GM12878 (cell line): ENCODE data around the gene FAM83G. TPM values are rescaled to one million over a fixed set of nuclear protein-coding genes. Genes with fewer than 3 reads are reported as not detected.

Experiments used
- ATAC-seq: fragments of 200-7000 bp; cut with Tn5 transposase; 3 replicates; pipeline ENCODE4 v1.9.1; 2020; ENCODE audit warnings: mild to moderate bottlenecking, moderate library complexity
- BruUV-seq: library from RNA; stranded (reverse); fragments of 400-500 nt; replicated peaks from 2 replicates; lab custom pipeline; 2021; lab: Mats Ljungman, UMichigan
- CTCF ChIA-PET: fragments of 300-600 bp; sonication (Branson Sonifier 250); formaldehyde crosslinking; extraction: SDS; loops from one replicate; lab custom pipeline; 2021; ENCODE audit warnings: inconsistent platforms; lab: Yijun Ruan, JAX
- POLR2A ChIA-PET: fragments of 350-600 bp; formaldehyde crosslinking; extraction: SDS; loops from one replicate; lab custom pipeline; 2021; ENCODE audit warnings: inconsistent platforms; lab: Charles Lee
- RAD21 ChIA-PET: fragments of 300-600 bp; sonication (Branson Sonifier 250); formaldehyde crosslinking; loops from one replicate; lab custom pipeline; 2023; ENCODE audit warnings: antibody characterized with exemption; ENCODE audit not compliant: unreplicated experiment; lab: Charles Lee
- SMC1A ChIA-PET: fragments of 300-600 bp; sonication (Branson Sonifier 250); formaldehyde crosslinking; loops from one replicate; lab custom pipeline; 2023; ENCODE audit not compliant: unreplicated experiment, uncharacterized antibody; lab: Charles Lee
- DNase-seq: peaks from one replicate; pipeline ENCODE4 v3.0.0-alpha.2; 2011; ENCODE audit warnings: low read depth, low spot score
- FAIRE-seq: peaks from 3 replicates; lab custom pipeline; 2011; peaks lifted over from hg19 to GRCh38; lab: Jason Lieb, UNC
- H2AFZ ChIP-seq: 2 replicates; pipeline ENCODE4 v1.6.0; 2011; ENCODE audit warnings: low read depth, low read length, control low read depth; ENCODE audit not compliant: control insufficient read depth
- H3K27ac ChIP-seq: 2 replicates; pipeline ENCODE4 v1.5.1; 2011; ENCODE audit warnings: control low read depth; ENCODE audit not compliant: control insufficient read depth, insufficient read depth
- H3K27me3 ChIP-seq, 2 experiments: replicated peaks in 1 of 2; 2 replicates each; pipeline versions ENCODE4 v1.6.0 to v1.6.1; 2011; ENCODE audit warnings: low read length in 1 of 2; ENCODE audit not compliant: control insufficient read depth in 2 of 2, insufficient read depth in 2 of 2
- H3K36me3 ChIP-seq, 2 experiments: 2 replicates each; pipeline ENCODE4 v1.5.1; 2011; ENCODE audit warnings: low read length in 1 of 2; ENCODE audit not compliant: control insufficient read depth in 2 of 2, insufficient read depth in 2 of 2
- H3K4me1 ChIP-seq: 2 replicates; pipeline ENCODE4 v1.6.1; 2011; ENCODE audit warnings: mild to moderate bottlenecking, low read length, moderate library complexity, mixed read lengths; ENCODE audit not compliant: control insufficient read depth, insufficient read depth
- H3K4me2 ChIP-seq: 2 replicates; pipeline ENCODE4 v1.6.0; 2011; ENCODE audit warnings: control low read depth; ENCODE audit not compliant: control insufficient read depth, insufficient read depth
- H3K4me3 ChIP-seq: fragments of 200-600 bp; sonication (generic); 2 replicates; pipeline ENCODE4 v1.5.1; 2016
- H3K79me2 ChIP-seq: 2 replicates; pipeline ENCODE4 v1.6.0; 2011; ENCODE audit warnings: low read length; ENCODE audit not compliant: control insufficient read depth, insufficient read depth
- H3K9ac ChIP-seq: 2 replicates; pipeline ENCODE4 v1.8.0; 2011; ENCODE audit warnings: low read length, control low read depth, mixed read lengths; ENCODE audit not compliant: control insufficient read depth, insufficient read depth
- H3K9me3 ChIP-seq: replicated peaks from 3 replicates; pipeline ENCODE4 v1.5.1; 2011; ENCODE audit warnings: mild to moderate bottlenecking, low read length; ENCODE audit not compliant: control insufficient read depth, insufficient read depth
- H4K20me1 ChIP-seq: 2 replicates; pipeline ENCODE4 v1.6.0; 2011; ENCODE audit not compliant: control insufficient read depth, insufficient read depth
- BCL3 ChIP-seq: IDR thresholded peaks from 2 replicates; pipeline ENCODE4 v1.6.1; 2011; ENCODE audit warnings: borderline replicate concordance, low read depth, mild to moderate bottlenecking, moderate library complexity, low read length; ENCODE audit not compliant: insufficient read depth, poor library complexity, severe bottlenecking
- CHD4 ChIP-seq: fragments of 200-600 bp; sonication (generic); IDR thresholded peaks from 2 replicates; pipeline ENCODE4 v1.6.1; 2016; ENCODE audit warnings: mild to moderate bottlenecking
- CREB1 ChIP-seq: IDR thresholded peaks from 2 replicates; pipeline ENCODE4 v1.6.1; 2012; ENCODE audit warnings: low read depth, mild to moderate bottlenecking, inconsistent platforms
- CUX1 ChIP-seq: IDR thresholded peaks from 2 replicates; pipeline ENCODE4 v1.6.1; 2012; ENCODE audit warnings: improper control_type of control experiment, low read depth, low read length; ENCODE audit not compliant: insufficient replicate concordance
- ELK1 ChIP-seq: IDR thresholded peaks from 2 replicates; pipeline ENCODE4 v1.6.1; 2012; ENCODE audit warnings: low read depth, low read length, improper control_type of control experiment
- HDAC2 ChIP-seq: fragments of 200-600 bp; sonication (generic); IDR thresholded peaks from 2 replicates; pipeline ENCODE4 v1.6.1; 2017
- KDM1A ChIP-seq: fragments of 200-600 bp; sonication (generic); IDR thresholded peaks from 2 replicates; pipeline ENCODE4 v1.6.1; 2016; ENCODE audit warnings: borderline replicate concordance
- NFYB ChIP-seq: IDR thresholded peaks from 2 replicates; pipeline ENCODE4 v1.6.1; 2011; ENCODE audit warnings: low read depth, mild to moderate bottlenecking, low read length, improper control_type of control experiment, moderate library complexity; ENCODE audit not compliant: insufficient read depth
- POU2F2 ChIP-seq: IDR thresholded peaks from 3 replicates; pipeline ENCODE4 v1.6.1; 2011; ENCODE audit warnings: low read depth, mild to moderate bottlenecking, low read length, borderline replicate concordance
- RELA ChIP-seq: fragments of 450-650 bp; IDR thresholded peaks from 2 replicates; pipeline ENCODE4 v1.8.0; 2014; ENCODE audit warnings: borderline replicate concordance; ENCODE audit not compliant: partially characterized antibody
- STAT1 ChIP-seq: fragments of 450-650 bp; conservative IDR thresholded peaks from 2 replicates; pipeline ENCODE4 v1.6.1; 2014; ENCODE audit warnings: antibody characterized with exemption, mild to moderate bottlenecking
- TCF7 ChIP-seq: IDR thresholded peaks from 2 replicates; pipeline ENCODE4 v1.6.1; 2014; ENCODE audit warnings: antibody characterized with exemption, borderline replicate concordance
- WRNIP1 ChIP-seq: IDR thresholded peaks from 2 replicates; pipeline ENCODE4 v1.6.1; 2011; ENCODE audit warnings: low read depth, low read length, improper control_type of control experiment, borderline replicate concordance
- ZBED1 ChIP-seq: IDR thresholded peaks from 2 replicates; pipeline ENCODE4 v1.6.1; 2016; ENCODE audit warnings: borderline replicate concordance
- ZNF217 ChIP-seq: fragments of 450-650 bp; IDR thresholded peaks from 2 replicates; pipeline ENCODE4 v1.6.1; 2017; ENCODE audit warnings: antibody characterized with exemption, mild to moderate bottlenecking
- WGBS: methylation state at CpG from one replicate; pipeline ENCODE4 v1.1.6; 2016; ENCODE audit warnings: low lambda C conversion rate; ENCODE audit not compliant: insufficient replicate concordance, insufficient coverage; ENCODE audit errors: missing lambda C conversion rate; 5-methylcytosine and 5-hydroxymethylcytosine counted together
- in situ Hi-C: fragments of 300-500 bp; cut with MboI; formaldehyde crosslinking; loops from 9 replicates; pipeline ENCODE4 v1.14.3; 2018; ENCODE audit warnings: mixed read lengths
- intact Hi-C: fragments of 100-400 bp; cut with micrococcal nuclease; formaldehyde crosslinking; loops from one replicate; pipeline ENCODE4 v1.14.2; 2022; ENCODE audit not compliant: unreplicated experiment
- polyA plus RNA-seq, 11 experiments: library from polyadenylated mRNA; depleted of rRNA in 4 of 11; unstranded in 6 of 11; stranded (reverse) in 5 of 11; fragments of >200 nt; fragmentation: Nextera tagmentation in 4 of 11; fragmentation: Illumina TruSeq in 1 of 11; extraction: Ambion mirVana in 4 of 11; extraction: Trizol in 1 of 11; gene quantifications; 1 replicate in 1 of 11; 2 replicates in 10 of 11; pipeline versions ENCODE4 v1.2.1 to v1.2.3, GENCODE V29; 2011 to 2016; ENCODE audit warnings: inconsistent platforms in 2 of 11, missing spikeins in 2 of 11, low read depth in 1 of 11
- total RNA-seq, 4 experiments: library from RNA; depleted of rRNA in 3 of 4; stranded (reverse); fragments of >200 nt in 3 of 4; fragmentation: Illumina TruSeq in 1 of 4; extraction: Trizol in 1 of 4; gene quantifications; 2 replicates each; pipeline versions ENCODE4 v1.2.1 to v1.2.3, GENCODE V29; 2013 to 2021

FAM83G gene
- total and polyA plus RNA-seq, 10 of the 15 experiments (the other 5 are each of a cell fraction or from before 2014, with no cell fraction given) = 0.03 to 16.7 (median 6.5) TPM

DNA sequence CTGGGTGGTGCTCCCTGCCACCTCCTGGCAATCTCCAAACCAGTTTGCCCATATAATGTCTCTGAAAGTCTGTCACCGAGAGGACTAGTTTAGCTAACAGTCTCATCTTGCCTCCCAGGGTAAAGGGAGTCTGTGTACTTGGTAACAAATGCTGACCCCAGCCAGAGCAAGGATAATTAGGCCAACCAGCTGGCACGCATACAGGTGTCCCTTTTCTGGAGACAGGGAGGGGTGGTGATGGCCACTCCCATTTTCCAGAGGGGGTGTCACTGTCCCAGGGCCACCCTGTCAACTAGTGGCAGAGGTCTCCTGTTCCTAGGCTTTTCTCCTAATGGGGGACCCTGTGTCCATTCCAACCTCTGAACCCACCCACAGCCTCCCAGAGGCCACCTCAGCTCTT, 8.1 kb downstream of the FAM83G start:
- H3K4me2 ChIP-seq = no peak overlapping the region
- in situ Hi-C loops = no loop called here
- DNase-seq (no peak), ATAC-seq (no peak), FAIRE-seq (no peak)
- no TSS peak for BruUV-seq
- no peak overlapping the region for H3K27ac ChIP-seq
- no peaks in the 10 kb centered on the region for H3K27me3 ChIP-seq
- SMC1A ChIA-PET = interaction anchor here (1.6 kb wide), 1 partner anchor 35 kb away, joined by 5 read pairs; no protein-coding TSS in a partner anchor
- no peak overlapping the region for H2AFZ ChIP-seq
- peaks cover 17% of the 10 kb centered on the region for H3K4me1 ChIP-seq
- CTCF ChIA-PET = interaction anchor here (1.2 to 1.7 kb wide), 3 partner anchors 8 to 35 kb away, joined by 3 to 5 read pairs (median 5); no protein-coding TSS in a partner anchor
- H3K4me3 ChIP-seq = no peak overlapping the region
- H3K79me2 ChIP-seq = no peaks in the 10 kb centered on the region; the same call in 1 of the 2 replicates
- H4K20me1 ChIP-seq = no peaks in the 10 kb centered on the region
- RAD21 ChIA-PET = no interaction called here
- POLR2A ChIA-PET = no interaction called here
- H3K36me3 ChIP-seq = peaks cover 0 to 6% of the 10 kb centered on the region in 2 experiments; a peak in 3 of 4 replicates
- intact Hi-C loops = no loop called here
- no peak overlapping the region for H3K9ac ChIP-seq
- WGBS = 100% methylated on average over 2 of the region's 2 CpGs
- H3K9me3 ChIP-seq = peaks cover 6% of the 10 kb centered on the region; the same call in 2 of the 3 replicates
- TF ChIP-seq POU2F2 (no peak), CREB1 (no peak), ZBED1 (no peak), WRNIP1 (no peak), KDM1A (no peak), ZNF217 (no peak), NFYB (no peak), RELA (no peak), TCF7 (no peak), CHD4 (no peak), ELK1 (no peak), CUX1 (no peak), HDAC2 (no peak), BCL3 (no peak), STAT1 (no peak)
